Measurements from ENCODE around the gene DHH. TPM values are rescaled to one million over a fixed set of nuclear protein-coding genes. Genes with fewer than 3 reads are reported as not detected.
"Not testable (repeated sequence)": the region's sequence is repeated elsewhere in the genome, so short reads cannot be mapped to it uniquely, and the experiment has no call there.

DHH gene
- polyA plus RNA-seq, 4 donors: 0.15 to 2.3 TPM; not detected in 2

- no peak overlapping the region for H3K27ac ChIP-seq (ENCODE audit: low read depth in 1 of 3, low read length in 2 of 3)
- DNase-seq (no peak), FAIRE-seq (no peak)
- no peaks in the 10 kb centered on the region for H3K9me3 ChIP-seq (ENCODE audit: control insufficient read depth in 2 of 2, insufficient read depth in 1 of 2, low read depth in 1 of 2, low read length in 1 of 2)
- H3K27me3 ChIP-seq (ENCODE audit: control insufficient read depth in 3 of 3, insufficient read depth in 3 of 3, low read length in 3 of 3): peaks cover 0 to 4% (median 0%) of the 10 kb centered on the region in 3 donors
- no peak overlapping the region for H3K4me3 ChIP-seq (ENCODE audit: low read depth in 1 of 3, low read length in 3 of 3)
- WGBS, 3 donors: 42 to 62% (median 59%) methylated on average over 1 of the region's 1 CpG
- no peaks in the 10 kb centered on the region for H3K4me1 ChIP-seq (ENCODE audit: control insufficient read depth in 3 of 3, insufficient read depth in 2 of 3, low read depth in 1 of 3, low read length in 2 of 3)
- H3K36me3 ChIP-seq (ENCODE audit: control insufficient read depth in 3 of 3, insufficient read depth in 2 of 3, low read depth in 1 of 3, low read length in 3 of 3): no peaks in the 10 kb centered on the region
These were observed 14.8 kb downstream of the DHH start for GRCh38 chr12:49079793-49080192.

- Histone ChIP-seq H3K27ac (ENCODE audit: low read depth in 1 of 3, low read length in 2 of 3) (no peak overlapping the region), H3K4me1 (ENCODE audit: control insufficient read depth in 3 of 3, insufficient read depth in 2 of 3, low read depth in 1 of 3, low read length in 2 of 3) (peaks cover 0 to 13% (median 4%) of the 10 kb centered on the region in 3 donors), H3K27me3 (ENCODE audit: control insufficient read depth in 3 of 3, insufficient read depth in 3 of 3, low read length in 3 of 3) (peaks cover 0 to 6% (median 0%) of the 10 kb centered on the region in 3 donors), H3K36me3 (ENCODE audit: control insufficient read depth in 3 of 3, insufficient read depth in 2 of 3, low read depth in 1 of 3, low read length in 3 of 3) (no peaks in the 10 kb centered on the region), H3K4me3 (ENCODE audit: low read depth in 1 of 3, low read length in 3 of 3) (no peak overlapping the region), H3K9me3 (ENCODE audit: control insufficient read depth in 2 of 2, insufficient read depth in 1 of 2, low read depth in 1 of 2, low read length in 1 of 2) (no peaks in the 10 kb centered on the region)
- 93 to 94% (median 93%) methylated on average over 11 of the region's 11 CpGs for WGBS, 3 donors
- no peak for DNase-seq
- FAIRE-seq: no peak
These were observed 23.6 kb downstream of the DHH start for GRCh38 chr12:49070971-49071370.

GRCh38 chr12:49069507-49070346 lies 24.9 kb downstream of the DHH start, which contains the start of gene RHEBL1:
Gene RHEBL1 (minus strand): TSS chr12:49069979. CDS start chr12:49069785, 194 bp downstream.
- H3K4me3 ChIP-seq (ENCODE audit: low read depth in 1 of 3, low read length in 3 of 3): peak within 1 kb of the TSS; percentile 43 to 85 (median 66)
- WGBS, 3 donors: 0 to 1% (median 0%) methylated on average over 59 to 60 of the region's 60 CpGs
- peaks cover 0 to 13% (median 4%) of the 10 kb centered on the region in 3 donors for H3K4me1 ChIP-seq (ENCODE audit: control insufficient read depth in 3 of 3, insufficient read depth in 2 of 3, low read depth in 1 of 3, low read length in 2 of 3)
- no peak for FAIRE-seq
- DNase-seq: peak; percentile 99
- no peaks in the 10 kb centered on the region for H3K36me3 ChIP-seq (ENCODE audit: control insufficient read depth in 3 of 3, insufficient read depth in 2 of 3, low read depth in 1 of 3, low read length in 3 of 3)
- H3K9me3 ChIP-seq (ENCODE audit: control insufficient read depth in 2 of 2, insufficient read depth in 1 of 2, low read depth in 1 of 2, low read length in 1 of 2): no peaks in the 10 kb centered on the region
- peaks cover 0 to 6% (median 0%) of the 10 kb centered on the region in 3 donors for H3K27me3 ChIP-seq (ENCODE audit: control insufficient read depth in 3 of 3, insufficient read depth in 3 of 3, low read length in 3 of 3)
- peak within 1 kb of the TSS; percentile 46 to 84 (median 76) for H3K27ac ChIP-seq (ENCODE audit: low read depth in 1 of 3, low read length in 2 of 3)

GRCh38 chr12:49068879-49069506 lies 25.6 kb downstream of the DHH start:
- Histone ChIP-seq H3K4me1 (ENCODE audit: control insufficient read depth in 3 of 3, insufficient read depth in 2 of 3, low read depth in 1 of 3, low read length in 2 of 3) (peaks cover 0 to 13% (median 4%) of the 10 kb centered on the region in 3 donors), H3K27me3 (ENCODE audit: control insufficient read depth in 3 of 3, insufficient read depth in 3 of 3, low read length in 3 of 3) (peaks cover 0 to 6% (median 0%) of the 10 kb centered on the region in 3 donors), H3K36me3 (ENCODE audit: control insufficient read depth in 3 of 3, insufficient read depth in 2 of 3, low read depth in 1 of 3, low read length in 3 of 3) (no peaks in the 10 kb centered on the region), H3K4me3 (ENCODE audit: low read depth in 1 of 3, low read length in 3 of 3) (peak overlapping the region; percentile 43 to 85 (median 66)), H3K9me3 (ENCODE audit: control insufficient read depth in 2 of 2, insufficient read depth in 1 of 2, low read depth in 1 of 2, low read length in 1 of 2) (no peaks in the 10 kb centered on the region), H3K27ac (ENCODE audit: low read depth in 1 of 3, low read length in 2 of 3) (peak overlapping the region in 2 of 3 donors; percentile 76 to 84)
- FAIRE-seq: no peak
- 14 to 23% (median 22%) methylated on average over 21 of the region's 21 CpGs for WGBS, 3 donors
- no peak for DNase-seq

GRCh38 chr12:49066120-49066519 lies 28.5 kb downstream of the DHH start:
- Histone ChIP-seq H3K27me3 (ENCODE audit: control insufficient read depth in 3 of 3, insufficient read depth in 3 of 3, low read length in 3 of 3) (peaks cover 0 to 6% (median 0%) of the 10 kb centered on the region in 3 donors), H3K36me3 (ENCODE audit: control insufficient read depth in 3 of 3, insufficient read depth in 2 of 3, low read depth in 1 of 3, low read length in 3 of 3) (no peaks in the 10 kb centered on the region), H3K4me3 (ENCODE audit: low read depth in 1 of 3, low read length in 3 of 3) (no peak overlapping the region), H3K9me3 (ENCODE audit: control insufficient read depth in 2 of 2, insufficient read depth in 1 of 2, low read depth in 1 of 2, low read length in 1 of 2) (no peaks in the 10 kb centered on the region), H3K27ac (ENCODE audit: low read depth in 1 of 3, low read length in 2 of 3) (no peak overlapping the region), H3K4me1 (ENCODE audit: control insufficient read depth in 3 of 3, insufficient read depth in 2 of 3, low read depth in 1 of 3, low read length in 2 of 3) (peaks cover 0 to 13% (median 4%) of the 10 kb centered on the region in 3 donors)
- 80 to 85% (median 82%) methylated on average over 4 of the region's 4 CpGs for WGBS, 3 donors
- DNase-seq (no peak), FAIRE-seq (no peak)

GRCh38 chr12:49064767-49065152 lies 29.8 kb downstream of the DHH start:
- WGBS, 3 donors: 93 to 95% (median 93%) methylated on average over 5 of the region's 5 CpGs
- Histone ChIP-seq H3K4me3 (ENCODE audit: low read depth in 1 of 3, low read length in 3 of 3) (no peak overlapping the region), H3K27me3 (ENCODE audit: control insufficient read depth in 3 of 3, insufficient read depth in 3 of 3, low read length in 3 of 3) (peaks cover 0 to 6% (median 0%) of the 10 kb centered on the region in 3 donors), H3K4me1 (ENCODE audit: control insufficient read depth in 3 of 3, insufficient read depth in 2 of 3, low read depth in 1 of 3, low read length in 2 of 3) (peaks cover 0 to 9% (median 4%) of the 10 kb centered on the region in 3 donors), H3K36me3 (ENCODE audit: control insufficient read depth in 3 of 3, insufficient read depth in 2 of 3, low read depth in 1 of 3, low read length in 3 of 3) (no peaks in the 10 kb centered on the region), H3K9me3 (ENCODE audit: control insufficient read depth in 2 of 2, insufficient read depth in 1 of 2, low read depth in 1 of 2, low read length in 1 of 2) (no peaks in the 10 kb centered on the region), H3K27ac (ENCODE audit: low read depth in 1 of 3, low read length in 2 of 3) (no peak overlapping the region)
- no peak for DNase-seq
- no peak for FAIRE-seq

- FAIRE-seq; H3K4me3 ChIP-seq (ENCODE audit: low read depth in 1 of 3, low read length in 3 of 3): not testable (repeated sequence)
These were observed 32.7 kb downstream of the DHH start for GRCh38 chr12:49061916-49062315.

GRCh38 chr12:49061157-49061650 lies 33.4 kb downstream of the DHH start:
- 5 to 7% (median 6%) methylated on average over 13 to 16 of the region's 16 CpGs for WGBS, 3 donors
- no peaks in the 10 kb centered on the region for H3K9me3 ChIP-seq (ENCODE audit: control insufficient read depth in 2 of 2, insufficient read depth in 1 of 2, low read depth in 1 of 2, low read length in 1 of 2)
- peak overlapping the region; percentile 91 to 99 (median 96) for H3K4me3 ChIP-seq (ENCODE audit: low read depth in 1 of 3, low read length in 3 of 3)
- no peak for FAIRE-seq
- H3K4me1 ChIP-seq (ENCODE audit: control insufficient read depth in 3 of 3, insufficient read depth in 2 of 3, low read depth in 1 of 3, low read length in 2 of 3): peaks cover 10 to 17% (median 12%) of the 10 kb centered on the region in 3 donors
- H3K27ac ChIP-seq (ENCODE audit: low read depth in 1 of 3, low read length in 2 of 3): peak overlapping the region in 2 of 3 donors; percentile 47 to 95
- peaks cover 0 to 9% (median 0%) of the 10 kb centered on the region in 3 donors for H3K36me3 ChIP-seq (ENCODE audit: control insufficient read depth in 3 of 3, insufficient read depth in 2 of 3, low read depth in 1 of 3, low read length in 3 of 3)
- DNase-seq: no peak
- no peaks in the 10 kb centered on the region for H3K27me3 ChIP-seq (ENCODE audit: control insufficient read depth in 3 of 3, insufficient read depth in 3 of 3, low read length in 3 of 3)

More at GRCh38 chr12:49061916-49062315, 32.7 kb downstream of the DHH start:
- H3K9me3 ChIP-seq (ENCODE audit: control insufficient read depth in 2 of 2, insufficient read depth in 1 of 2, low read depth in 1 of 2, low read length in 1 of 2); H3K27ac ChIP-seq (ENCODE audit: low read depth in 1 of 3, low read length in 2 of 3); H3K27me3 ChIP-seq (ENCODE audit: control insufficient read depth in 3 of 3, insufficient read depth in 3 of 3, low read length in 3 of 3); H3K36me3 ChIP-seq (ENCODE audit: control insufficient read depth in 3 of 3, insufficient read depth in 2 of 3, low read depth in 1 of 3, low read length in 3 of 3); DNase-seq; H3K4me1 ChIP-seq (ENCODE audit: control insufficient read depth in 3 of 3, insufficient read depth in 2 of 3, low read depth in 1 of 3, low read length in 2 of 3): not testable (repeated sequence)
- WGBS, 3 donors: 92% methylated on average over 17 of the region's 17 CpGs
